SKM-1 (cell line): Measurements from ENCODE around the gene MYH4.

Source experiments
- DNase-seq: peaks from one replicate; lab custom pipeline; 2025; ENCODE audit not compliant: unreplicated experiment; lab: John Stamatoyannopoulos, UW

The MYH4 gene

DNA sequence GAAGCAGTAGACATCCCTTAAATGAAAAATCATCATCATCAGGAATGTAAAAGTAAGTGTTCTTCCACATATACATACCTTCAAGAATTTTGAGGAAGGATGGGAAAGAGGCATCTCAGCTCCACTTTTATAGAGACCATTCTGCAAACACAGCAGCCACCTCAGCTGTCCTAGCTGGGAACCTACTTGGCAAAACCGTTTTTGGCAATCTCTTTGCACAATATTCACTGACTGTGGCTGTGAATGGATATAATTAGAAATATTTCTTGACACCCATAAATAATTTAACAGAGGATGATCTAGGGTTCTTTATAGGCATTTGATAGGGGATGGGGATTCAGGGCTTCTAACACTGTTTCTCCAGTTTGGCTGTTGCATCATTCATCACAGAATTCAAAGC is at the start of gene MYH4:
Gene MYH4 (minus strand): TSS at position 101 of the 400 bp plus-strand sequence. CDS start 2,814 bp downstream, outside the sequence.
- DNase-seq, result no peak

DNA sequence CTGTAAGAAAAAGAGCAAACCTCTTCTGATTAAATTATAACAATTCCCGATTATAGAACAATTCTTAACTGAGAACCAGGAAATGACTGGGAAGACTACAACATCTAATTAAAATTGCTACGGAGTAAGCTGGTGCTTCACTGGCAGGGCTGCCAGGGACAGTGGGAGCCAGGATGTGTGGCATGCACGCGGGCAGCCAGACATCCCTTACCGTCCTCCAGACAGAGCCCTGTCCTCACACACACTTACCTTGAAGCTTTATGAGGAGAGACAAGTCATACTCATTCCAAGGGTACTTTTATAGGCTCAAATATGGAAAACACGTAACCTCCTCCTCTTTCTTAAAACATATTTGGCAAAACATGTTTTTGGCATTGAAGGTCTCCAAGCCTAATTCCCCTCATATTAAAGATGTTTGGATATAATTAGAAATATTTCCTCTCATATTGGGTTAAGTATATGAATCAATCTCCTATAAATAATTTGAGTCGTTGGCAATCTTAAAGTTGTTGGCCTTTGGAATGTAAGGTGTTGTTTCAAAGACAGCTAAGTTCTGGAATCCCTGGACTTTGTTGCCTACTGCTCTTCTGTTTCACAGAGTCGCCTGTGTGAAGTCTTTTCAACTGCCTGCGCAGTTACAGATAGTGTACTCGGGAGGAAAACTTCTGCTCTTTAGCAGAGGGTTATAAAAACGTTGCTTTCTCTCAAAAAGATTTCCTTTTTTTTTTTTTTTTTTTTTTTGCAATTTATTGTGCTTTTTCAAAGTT is 49.1 kb upstream of the MYH4 start, which contains the start of gene MYH1:
Gene MYH1 (minus strand): TSS at position 272 of the 767 bp plus-strand sequence. CDS start 1,900 bp downstream, outside the sequence.
- no peak for DNase-seq

DNA sequence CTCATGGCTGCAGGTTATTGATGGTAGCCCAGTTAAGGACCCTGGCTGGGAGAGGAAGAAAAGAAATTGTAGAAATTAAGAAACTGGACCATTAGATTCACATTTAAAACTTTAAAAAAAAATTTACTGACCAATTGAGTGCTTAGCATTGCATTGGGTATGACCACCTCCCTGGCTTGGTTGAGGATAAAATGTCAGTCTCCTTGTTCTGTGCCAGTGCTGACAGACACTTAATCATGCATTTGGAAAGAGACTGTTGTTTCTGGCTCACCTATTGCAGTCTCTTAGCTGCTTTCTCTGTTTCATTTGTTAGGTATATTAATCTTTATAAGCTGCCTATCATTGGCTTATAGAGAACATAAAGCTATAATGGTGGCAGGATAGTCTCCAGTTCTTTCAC is 47.3 kb upstream of the MYH4 start:
- DNase-seq, result no peak

DNA sequence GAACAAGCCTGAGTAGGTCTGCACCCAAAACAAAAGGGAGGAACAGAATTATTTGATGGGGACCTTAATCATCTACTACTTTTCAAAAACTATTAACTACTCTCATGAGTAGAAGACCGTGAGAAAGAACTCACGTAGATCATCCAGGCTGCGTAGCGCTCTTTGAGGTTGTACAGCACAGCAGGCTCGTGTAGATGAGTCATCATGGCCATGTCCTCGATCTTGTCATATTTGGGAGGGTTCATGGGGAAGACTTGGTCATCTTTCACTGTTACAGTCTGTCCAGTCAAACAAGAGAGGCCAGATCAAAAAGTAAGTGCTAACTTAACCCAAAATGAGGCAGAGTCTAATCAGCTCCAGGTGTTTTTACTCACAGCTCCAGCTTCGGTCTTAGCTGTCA is 46.7 kb upstream of the MYH4 start:
- no peak for DNase-seq

DNA sequence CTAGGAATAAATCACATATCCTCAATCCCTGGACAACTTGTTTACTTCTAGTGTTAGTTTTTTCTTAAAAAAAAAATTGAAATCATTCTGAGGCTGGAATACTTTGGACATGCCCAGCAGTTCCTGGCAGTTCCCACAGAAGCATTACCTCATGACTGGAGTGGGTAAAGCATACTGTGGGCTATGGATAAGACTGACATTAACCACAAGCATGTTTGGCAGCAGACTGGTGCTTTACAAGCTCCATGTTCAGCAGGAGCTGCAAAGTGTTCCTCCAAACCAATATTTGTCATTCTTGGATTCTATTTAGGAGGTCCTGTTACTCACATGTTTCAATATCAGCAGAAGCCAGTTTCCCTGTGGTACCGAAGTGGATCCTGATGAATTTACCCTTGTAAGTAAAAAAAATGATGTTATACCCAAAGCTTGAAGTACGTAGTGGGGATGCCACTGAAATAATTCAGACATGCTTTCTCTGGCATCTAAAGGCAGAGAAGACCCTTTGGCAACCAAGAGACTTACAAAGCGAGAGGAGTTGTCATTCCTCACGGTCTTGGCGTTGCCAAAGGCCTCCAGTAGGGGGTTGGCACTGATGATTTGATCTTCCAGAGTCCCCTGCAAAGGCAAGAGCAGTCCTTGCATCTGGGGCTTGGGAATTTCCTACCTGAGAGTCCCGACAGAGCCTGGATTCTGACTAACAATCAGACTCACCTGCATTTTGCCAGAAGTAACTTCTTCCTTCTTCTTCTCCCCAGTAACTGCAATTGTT is 44.1 kb upstream of the MYH4 start:
- DNase-seq, result no peak

DNA sequence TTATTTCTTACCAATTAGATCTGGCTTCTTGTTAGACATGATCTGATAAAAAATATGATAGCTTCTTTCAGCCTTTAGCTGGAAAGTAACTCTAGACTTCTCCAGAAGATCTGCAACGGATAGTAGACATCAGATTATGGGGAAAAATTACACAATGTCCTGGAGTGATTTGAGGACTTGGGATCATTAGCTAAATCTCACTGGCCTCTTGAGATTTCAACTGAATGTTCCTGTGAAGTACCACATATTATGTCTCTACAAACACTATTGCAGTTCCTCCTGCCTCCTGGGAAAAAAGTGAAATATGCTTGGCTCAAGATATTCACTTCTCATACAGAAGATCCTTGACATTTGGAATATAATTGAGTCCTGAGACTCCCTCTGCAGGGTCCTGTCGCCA is 43.5 kb upstream of the MYH4 start:
- no peak for DNase-seq

DNA sequence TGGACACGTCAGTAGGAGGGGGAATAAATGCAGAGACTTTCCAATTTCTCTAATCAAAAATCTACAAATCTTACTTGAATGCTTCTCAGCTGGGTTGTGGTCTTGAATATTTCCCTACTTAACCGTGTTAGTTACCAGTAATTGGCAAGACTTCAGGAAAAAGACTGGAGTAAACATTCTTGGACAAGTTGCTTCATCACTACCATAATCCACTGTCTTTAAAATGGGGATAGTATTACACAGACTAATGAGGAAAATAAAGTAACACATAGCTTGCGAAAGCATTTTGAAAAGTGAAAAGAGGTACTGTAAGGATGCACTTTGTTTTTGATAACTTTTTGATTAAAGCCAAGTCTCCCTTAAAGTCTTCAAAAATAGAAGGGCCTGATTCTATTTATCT is 30.6 kb upstream of the MYH4 start:
- no peak for DNase-seq

DNA sequence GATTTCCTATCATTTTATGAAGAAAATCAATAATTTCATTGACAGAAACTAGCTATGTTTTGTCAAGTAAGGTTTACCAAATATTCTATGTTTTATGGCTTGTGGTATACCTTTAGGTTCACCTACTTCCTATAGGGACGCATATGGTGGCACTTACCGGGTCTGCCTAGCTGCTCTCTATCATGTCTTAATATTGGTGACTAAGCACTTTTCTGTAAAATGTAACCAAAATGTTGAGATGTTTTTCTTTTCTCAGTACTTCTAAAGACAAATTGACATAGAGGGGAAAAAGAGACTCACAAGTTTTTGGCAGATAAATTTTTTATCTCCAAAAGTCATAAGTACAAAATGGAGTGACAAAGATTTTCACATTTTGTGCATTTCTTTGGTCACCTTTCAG is 22.6 kb upstream of the MYH4 start:
- DNase-seq, result no peak

DNA sequence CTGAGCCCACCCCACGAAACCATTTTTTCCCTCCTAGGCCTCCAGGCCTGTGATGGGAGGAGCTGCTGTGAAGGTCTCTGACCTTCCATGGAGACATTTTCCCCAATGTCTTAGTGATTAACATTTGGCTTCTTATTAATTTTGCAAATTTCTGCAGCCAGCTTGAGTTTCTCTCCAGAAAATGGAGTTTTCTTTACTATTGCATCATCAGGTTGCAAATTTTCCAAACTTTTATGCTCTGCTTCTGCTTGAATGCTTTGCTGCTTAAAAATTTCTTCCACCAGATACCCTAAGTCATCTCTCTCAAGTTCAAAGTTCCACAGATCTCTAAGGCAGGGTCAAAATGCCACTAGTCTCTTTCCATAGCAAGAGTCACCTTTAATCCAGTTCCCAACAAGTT is 12.9 kb upstream of the MYH4 start:
- DNase-seq, result no peak

DNA sequence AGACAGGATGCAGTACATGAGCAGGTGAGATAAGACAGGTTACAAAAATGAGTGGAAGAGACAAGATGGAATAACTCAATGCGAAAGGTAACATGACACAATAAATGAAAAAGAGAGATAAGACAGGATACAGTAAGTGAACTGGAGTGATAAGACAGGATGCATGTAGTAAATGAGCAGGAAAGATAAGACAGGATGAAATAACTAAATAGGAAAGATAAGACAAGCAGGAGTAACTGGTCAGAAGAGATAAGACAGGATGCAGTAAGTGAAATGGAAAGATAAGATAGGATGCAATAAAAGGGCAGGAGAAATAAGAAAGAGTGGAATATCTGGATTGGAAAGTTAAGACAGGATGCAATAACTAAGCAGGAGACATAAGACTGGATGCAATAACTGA is 8.3 kb upstream of the MYH4 start:
- no peak for DNase-seq

DNA sequence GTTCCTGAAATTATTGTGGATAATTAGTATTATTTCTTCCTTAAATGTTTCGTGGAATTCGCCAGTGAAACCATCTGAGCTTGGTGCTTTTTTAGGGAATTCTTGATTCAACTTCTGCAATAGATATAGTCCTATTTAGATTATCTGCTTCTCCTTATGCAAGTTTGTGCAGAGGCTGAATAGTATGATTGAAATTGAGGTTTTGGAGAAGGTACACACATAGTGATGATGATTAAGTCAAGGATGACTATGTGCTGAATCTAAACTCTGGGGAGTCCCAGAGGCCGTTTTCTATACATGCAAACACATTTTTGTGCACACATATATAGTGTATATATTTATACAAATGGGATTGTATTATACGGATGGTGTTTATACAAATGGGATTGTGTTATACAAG is 5.2 kb upstream of the MYH4 start:
- no peak for DNase-seq

DNA sequence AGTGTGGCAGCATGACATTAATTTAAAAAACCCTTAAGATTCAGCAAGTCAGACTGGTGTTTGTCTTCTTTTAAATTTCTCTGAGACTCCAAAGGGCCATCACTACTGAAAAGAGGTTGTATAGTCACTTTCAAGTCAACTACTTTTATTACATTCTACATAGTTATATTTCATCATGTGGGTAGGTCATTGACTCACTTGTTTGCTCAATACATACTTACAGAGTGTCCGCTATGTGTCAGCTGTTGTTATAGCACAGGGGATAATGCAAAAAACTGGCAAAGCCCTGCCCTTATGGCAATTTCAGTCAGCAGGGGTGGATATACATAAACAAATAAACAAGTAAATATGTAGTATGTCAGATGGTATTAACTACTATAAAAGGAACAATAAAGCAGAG is 2.5 kb upstream of the MYH4 start:
- DNase-seq, result no peak

DNA sequence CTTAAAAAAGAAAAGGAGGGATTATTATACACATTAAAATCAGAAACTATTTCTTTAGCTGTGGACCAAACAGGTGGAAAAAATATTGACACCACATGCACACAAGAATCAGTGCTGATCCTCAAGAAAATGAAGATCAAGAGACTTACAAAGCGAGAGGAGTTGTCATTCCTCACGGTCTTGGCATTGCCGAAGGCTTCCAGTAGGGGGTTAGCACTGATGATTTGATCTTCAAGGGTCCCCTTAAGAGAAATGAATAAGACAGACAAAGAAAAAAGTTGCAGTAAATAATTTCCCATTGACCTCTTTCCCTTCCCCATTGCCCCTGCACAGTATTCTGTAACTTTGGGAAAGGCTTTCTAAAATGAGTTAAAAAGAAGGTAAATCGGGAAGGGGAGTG is 6.0 kb downstream of the MYH4 start:
- DNase-seq, result no peak

DNA sequence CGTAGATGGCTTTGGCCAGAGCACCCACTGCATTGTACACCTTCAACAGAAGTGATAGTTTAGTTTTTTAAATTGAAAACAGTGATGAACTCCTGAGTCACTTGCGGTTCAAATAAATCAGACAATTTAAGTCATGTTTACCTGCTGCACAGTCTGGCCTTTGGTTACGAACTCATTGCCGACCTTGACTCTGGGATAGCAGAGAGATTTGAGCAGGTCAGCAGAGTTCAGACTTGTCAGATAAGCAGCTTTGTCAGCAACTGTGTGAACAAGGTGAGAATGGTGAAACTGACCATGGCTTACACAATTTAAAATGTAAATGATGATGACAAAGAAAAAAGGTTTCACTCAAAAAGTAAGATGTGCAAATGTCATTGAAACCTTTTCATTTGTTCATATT is 9.3 kb downstream of the MYH4 start:
- DNase-seq, result no peak

DNA sequence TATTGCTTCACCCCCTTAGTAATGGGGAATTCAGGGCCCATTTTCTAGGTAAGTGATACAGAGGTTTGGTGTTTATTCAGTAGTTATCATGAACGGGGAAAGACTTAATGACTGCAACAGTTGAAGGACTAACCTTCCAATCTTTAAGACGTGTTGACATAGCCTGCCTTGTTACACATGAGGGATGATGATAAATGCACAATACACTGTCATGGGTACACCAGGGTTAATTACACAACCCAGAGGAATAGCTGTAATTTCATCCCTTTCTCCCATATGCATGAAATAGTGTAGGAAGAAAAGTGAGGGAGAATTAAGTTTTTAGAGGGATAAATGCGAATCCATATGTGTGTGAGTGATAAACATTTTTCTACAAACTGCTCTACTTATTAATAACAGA is 10.7 kb downstream of the MYH4 start:
- no peak for DNase-seq

DNA sequence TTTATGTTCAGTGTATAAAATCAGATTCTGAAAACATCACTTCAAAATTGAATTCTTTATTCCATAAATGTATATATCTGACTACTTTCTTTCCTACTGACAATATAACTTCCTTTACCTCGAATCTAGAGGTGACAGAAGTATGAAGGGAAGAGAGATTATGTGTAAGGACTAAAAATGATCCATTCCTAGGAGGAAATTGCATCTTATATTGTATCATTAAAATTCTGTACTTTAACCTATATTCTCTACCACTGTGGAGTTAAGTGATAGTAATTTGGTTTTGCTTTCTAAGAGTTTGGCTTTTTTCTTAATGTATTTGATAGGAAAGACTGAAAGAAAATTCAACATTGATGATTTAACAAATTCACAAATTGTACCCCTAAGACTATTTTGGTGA is 11.4 kb downstream of the MYH4 start:
- DNase-seq, result no peak

DNA sequence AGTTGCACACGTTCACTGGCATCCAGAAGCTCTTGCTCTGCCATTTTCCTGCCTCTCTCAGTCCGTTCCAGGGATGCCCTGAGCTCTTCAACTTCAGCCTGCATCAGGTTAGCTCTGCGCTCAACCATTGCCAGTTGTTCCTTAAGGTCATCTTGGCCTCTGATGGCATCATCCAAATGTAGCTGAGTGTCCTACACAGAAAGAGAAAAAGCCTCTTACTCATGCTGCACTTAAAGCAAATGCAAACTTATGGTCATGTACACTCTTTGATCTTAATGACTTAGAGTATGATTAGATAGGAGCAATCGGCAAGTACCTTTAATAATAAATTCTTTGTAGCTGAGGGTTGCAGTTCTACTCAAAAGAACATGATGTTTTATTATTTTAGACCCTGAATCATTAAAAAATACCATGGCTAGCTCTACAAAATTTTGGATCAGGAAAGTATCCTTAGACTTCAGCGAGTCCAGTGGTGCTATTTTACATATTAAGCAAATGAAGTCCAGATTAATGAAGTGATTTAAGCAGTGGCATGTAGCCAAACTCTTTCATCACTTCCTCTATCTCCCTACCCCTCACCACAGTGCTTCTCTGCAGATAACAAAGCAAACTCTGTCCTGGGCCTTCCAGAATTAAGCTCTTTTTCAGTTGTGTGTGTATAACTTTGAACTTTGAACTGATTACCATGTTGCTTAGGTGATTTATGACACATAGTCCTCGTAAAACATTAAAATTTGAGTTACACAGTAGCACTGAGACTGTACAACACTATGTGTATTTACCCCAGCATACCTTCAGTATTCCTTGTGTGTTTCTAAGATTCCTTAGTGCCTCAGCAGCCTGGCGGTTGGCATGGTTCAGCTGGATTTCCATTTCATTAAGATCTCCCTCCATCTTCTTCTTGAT is 22.1 kb downstream of the MYH4 start:
- no peak for DNase-seq

DNA sequence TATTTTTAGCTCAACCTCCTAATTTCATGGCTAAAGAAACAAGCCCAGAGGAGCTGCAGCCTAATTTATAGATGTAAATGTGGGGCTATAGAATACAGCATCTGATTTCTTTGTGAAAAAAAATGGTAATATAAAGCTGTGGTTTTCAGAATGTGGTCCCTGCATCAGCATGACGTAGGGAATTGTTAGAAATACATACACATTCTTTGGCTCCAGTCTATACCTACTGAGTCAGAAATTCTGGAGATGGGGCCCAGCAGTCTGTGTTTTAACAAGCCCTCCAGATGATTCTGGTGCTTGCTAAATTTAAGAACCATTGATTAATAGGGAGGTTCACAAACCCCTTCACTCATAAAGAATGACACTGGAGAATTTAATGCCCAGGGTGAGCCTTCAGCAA is 29.5 kb downstream of the MYH4 start:
- DNase-seq, result no peak

DNA sequence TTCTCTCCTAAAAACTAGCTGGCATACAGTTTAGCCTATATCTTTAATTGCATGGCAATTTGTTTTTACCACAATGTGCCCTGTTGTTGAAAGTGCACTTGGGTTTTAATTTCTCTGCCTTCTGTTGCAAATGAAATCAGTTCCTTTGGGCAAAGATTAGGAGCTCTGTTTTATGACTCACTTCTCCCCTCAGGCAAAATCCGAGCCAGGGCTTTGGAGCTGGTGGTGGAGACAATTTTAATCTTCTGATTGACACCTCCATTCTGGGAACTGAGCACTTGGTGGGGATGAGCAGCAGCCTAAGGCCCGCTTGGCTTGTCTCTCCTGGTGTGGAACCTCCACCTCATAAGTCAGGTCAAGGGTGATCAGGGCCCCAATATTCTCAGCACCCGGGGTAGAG is 34.3 kb downstream of the MYH4 start:
- DNase-seq, result no peak

DNA sequence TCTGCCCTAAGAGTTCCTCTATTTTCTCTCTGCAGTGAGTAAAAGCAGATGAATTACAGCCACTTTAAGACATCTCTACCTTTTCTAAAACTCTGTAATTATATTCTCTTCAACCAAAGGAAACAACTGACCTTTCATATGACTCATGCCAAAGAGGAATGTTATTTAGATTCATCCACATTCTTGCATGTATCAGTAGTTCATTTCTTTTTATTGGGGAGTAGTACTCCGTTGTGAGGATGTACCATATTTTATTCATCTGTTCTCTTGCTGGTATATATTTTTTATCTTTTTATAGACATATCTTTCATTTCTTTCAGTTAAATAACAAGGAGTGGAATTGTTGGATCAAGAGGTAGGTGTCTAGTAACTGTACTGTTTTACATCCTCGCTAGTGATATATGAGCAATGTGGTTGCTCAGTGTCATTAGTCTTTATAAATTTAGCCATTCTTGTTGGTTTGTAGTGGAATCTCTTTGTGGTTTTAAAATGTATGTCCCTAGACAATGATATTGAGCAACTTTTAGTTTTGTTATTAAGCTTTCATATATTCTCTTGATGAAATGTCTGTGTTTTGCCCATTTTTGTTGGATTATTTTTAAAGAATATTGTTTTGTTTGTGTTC is 39.8 kb downstream of the MYH4 start:
- DNase-seq, result no peak

DNA sequence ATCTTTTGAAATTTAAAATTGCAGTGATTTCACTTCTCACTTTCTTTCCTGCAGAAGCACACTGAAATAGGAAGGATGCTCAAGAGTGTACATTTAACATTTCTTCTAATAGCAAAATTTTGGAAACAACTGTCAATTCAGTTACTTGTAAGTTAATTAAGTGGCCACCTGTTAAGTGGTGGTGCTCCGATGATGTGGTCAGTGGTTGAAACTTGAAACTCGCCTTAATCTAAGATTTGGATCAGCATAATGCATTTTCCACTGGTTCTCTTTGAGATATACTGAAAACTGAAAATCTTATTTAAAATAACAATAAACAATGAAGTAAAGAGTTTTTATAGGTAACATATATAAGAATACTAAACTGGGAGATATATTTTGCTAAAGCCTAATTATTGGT is 40.6 kb downstream of the MYH4 start:
- DNase-seq, result no peak
